Body of pancreas (tissue), 4 donors: ENCODE results near the gene C19orf85. TPM values are rescaled to one million over a fixed set of nuclear protein-coding genes. Genes with fewer than 3 reads are reported as not detected.

ENCODE experiments used
- ATAC-seq: fragments of 150-250 bp; one replicate; pipeline ENCODE4 v1.9.1; 2016
- DNase-seq, 4 donors: peaks; one replicate each; pipeline ENCODE4 v3.0.0-alpha.2; 2019
- H3K27ac ChIP-seq, 4 donors: fragments of 200-600 bp; sonication (generic); 1 replicate in 3 of 4; 2 replicates in 1 of 4; pipeline versions ENCODE4 v1.5.1 to v1.6.1; 2016 to 2019; ENCODE audit warnings: mild to moderate bottlenecking in 1 of 4, mixed read lengths in 1 of 4, moderate library complexity in 1 of 4
- H3K27me3 ChIP-seq, 2 donors: fragments of 200-600 bp; sonication (generic); one replicate each; pipeline ENCODE4 v1.6.0; 2016; ENCODE audit warnings: mild to moderate bottlenecking in 1 of 2
- H3K36me3 ChIP-seq, 2 donors: fragments of 200-600 bp; sonication (generic); replicated peaks in 1 of 2; 2 replicates each; pipeline ENCODE4 v1.5.1; 2016; ENCODE audit warnings: low read depth in 2 of 2; ENCODE audit not compliant: insufficient read depth in 1 of 2
- H3K4me1 ChIP-seq: fragments of 200-600 bp; sonication (generic); one replicate; pipeline ENCODE4 v1.6.0; 2016
- H3K4me3 ChIP-seq, 2 donors: fragments of 200-600 bp; sonication (generic); 1 replicate in 1 of 2; 2 replicates in 1 of 2; pipeline ENCODE4 v1.5.1; 2016 to 2019
- H3K9me3 ChIP-seq, 3 donors: fragments of 200-600 bp; sonication (generic); 1 replicate in 2 of 3; 2 replicates in 1 of 3; pipeline ENCODE4 v1.5.1; 2016
- POLR2A ChIP-seq, 3 donors: fragments of 450-650 bp; IDR thresholded peaks; one replicate each; pipeline ENCODE4 v1.6.1; 2016; ENCODE audit warnings: antibody characterized with exemption in 3 of 3, mild to moderate bottlenecking in 2 of 3
- WGBS, 2 donors: methylation state at CpG; one replicate each; pipeline ENCODE4 v1.1.5; 2017; 5-methylcytosine and 5-hydroxymethylcytosine counted together
- intact Hi-C: fragments of 100-400 bp; cut with DNase I; formaldehyde crosslinking; loops from one replicate; pipeline ENCODE4 v1.15.1; 2023
- total RNA-seq, 2 donors: library from RNA; depleted of rRNA; stranded (reverse); fragments of >200 nt; gene quantifications; one replicate each; pipeline ENCODE4 v1.1.0, GENCODE V29; 2016
- TF ChIP-seq, protein P1 (sequence below), 7 experiments: fragments of 450-650 bp in 4 of 7; fragments of 200-600 bp in 3 of 7; sonication (generic) in 3 of 7; IDR thresholded peaks; one replicate each; pipeline ENCODE4 v1.5.1; 2016 to 2019; ENCODE audit warnings: antibody characterized with exemption in 7 of 7

C19orf85 gene
- total RNA-seq, 2 donors from 2014 or later = not detected

GRCh38 chr19:55435020-55435419, 29.5 kb downstream of the C19orf85 start:
- DNase-seq (no peak), ATAC-seq (no peak)
- Histone ChIP-seq H3K9me3 (no peaks in the 10 kb centered on the region), H3K4me1 (no peaks in the 10 kb centered on the region), H3K36me3 (no peaks in the 10 kb centered on the region), H3K27me3 (peaks cover 0 to 17% of the 10 kb centered on the region in 2 donors), H3K27ac (no peak overlapping the region), H3K4me3 (no peak overlapping the region)
- intact Hi-C loops = no loop called here
- no peak for TF ChIP-seq POLR2A (IDR thresholded peaks at IDR 0.05)
- TF ChIP-seq, protein P1, sequence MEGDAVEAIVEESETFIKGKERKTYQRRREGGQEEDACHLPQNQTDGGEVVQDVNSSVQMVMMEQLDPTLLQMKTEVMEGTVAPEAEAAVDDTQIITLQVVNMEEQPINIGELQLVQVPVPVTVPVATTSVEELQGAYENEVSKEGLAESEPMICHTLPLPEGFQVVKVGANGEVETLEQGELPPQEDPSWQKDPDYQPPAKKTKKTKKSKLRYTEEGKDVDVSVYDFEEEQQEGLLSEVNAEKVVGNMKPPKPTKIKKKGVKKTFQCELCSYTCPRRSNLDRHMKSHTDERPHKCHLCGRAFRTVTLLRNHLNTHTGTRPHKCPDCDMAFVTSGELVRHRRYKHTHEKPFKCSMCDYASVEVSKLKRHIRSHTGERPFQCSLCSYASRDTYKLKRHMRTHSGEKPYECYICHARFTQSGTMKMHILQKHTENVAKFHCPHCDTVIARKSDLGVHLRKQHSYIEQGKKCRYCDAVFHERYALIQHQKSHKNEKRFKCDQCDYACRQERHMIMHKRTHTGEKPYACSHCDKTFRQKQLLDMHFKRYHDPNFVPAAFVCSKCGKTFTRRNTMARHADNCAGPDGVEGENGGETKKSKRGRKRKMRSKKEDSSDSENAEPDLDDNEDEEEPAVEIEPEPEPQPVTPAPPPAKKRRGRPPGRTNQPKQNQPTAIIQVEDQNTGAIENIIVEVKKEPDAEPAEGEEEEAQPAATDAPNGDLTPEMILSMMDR (IDR thresholded peaks at IDR 0.05) = no peak
- 80 to 92% methylated on average over 2 to 4 of the region's 4 CpGs for WGBS, 2 donors

DNA sequence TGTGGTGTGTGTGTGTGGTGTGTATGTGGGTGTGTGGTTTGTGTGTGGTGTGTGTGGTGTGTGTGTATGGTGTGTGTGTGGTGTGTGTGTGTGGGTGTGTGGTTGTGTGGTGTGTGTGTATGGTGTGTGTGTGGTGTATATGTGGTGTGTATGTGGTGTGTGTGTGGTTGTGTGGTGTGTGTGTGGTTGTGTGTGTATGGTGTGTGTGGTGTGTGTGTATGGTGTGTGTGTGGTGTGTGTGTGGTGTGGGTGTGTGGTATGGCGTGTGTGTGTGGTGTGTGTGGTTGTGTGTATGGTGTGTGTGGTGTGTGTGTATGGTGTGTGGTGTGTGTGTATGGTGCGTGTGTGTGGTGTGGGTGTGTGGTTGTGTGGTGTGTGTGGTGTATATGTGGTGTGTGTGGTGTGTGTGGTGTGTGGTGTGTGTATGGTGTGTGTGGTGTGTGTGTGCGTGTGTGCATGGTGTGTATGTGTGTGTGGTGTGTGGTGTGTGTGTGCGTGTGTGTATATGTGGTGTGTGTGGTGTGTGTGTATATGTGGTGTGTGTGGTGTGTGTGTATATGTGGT, 30.1 kb downstream of the C19orf85 start:
- Histone ChIP-seq H3K27me3 (peaks cover 0 to 16% of the 10 kb centered on the region in 2 donors), H3K27ac (no peak overlapping the region), H3K4me1 (no peaks in the 10 kb centered on the region), H3K4me3 (no peak overlapping the region), H3K36me3 (no peaks in the 10 kb centered on the region), H3K9me3 (no peaks in the 10 kb centered on the region)
- TF ChIP-seq, protein P1 (IDR thresholded peaks at IDR 0.05) = no peak
- no peak for TF ChIP-seq POLR2A (IDR thresholded peaks at IDR 0.05)
- intact Hi-C loops = no loop called here
- DNase-seq (no peak), ATAC-seq (no peak)
- 53 to 56% methylated on average over 4 of the region's 4 CpGs for WGBS, 2 donors

DNA sequence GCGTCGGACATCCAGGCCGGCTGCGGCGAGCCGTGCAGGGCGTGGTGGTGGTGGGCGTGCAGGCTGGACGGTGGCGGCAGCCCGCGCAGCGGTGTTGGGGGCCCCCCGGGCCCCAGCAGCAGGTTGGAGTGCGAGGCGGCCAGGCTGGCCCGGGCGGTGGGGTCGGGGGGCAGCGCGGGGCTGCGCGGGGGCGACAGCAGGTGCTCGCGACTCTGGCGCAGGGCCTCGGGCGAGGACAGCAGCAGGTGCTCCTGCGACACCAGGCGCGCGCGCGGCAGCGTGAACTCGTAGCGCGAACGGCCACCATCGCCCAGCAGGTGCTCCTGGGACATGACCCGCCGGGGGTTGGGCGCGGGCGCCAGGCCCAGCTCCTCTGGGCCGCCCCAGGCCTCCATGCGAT, 31.3 kb downstream of the C19orf85 start:
- intact Hi-C loops = no loop called here
- WGBS, 2 donors = 5% methylated on average over 13 of the region's 48 CpGs; no CpG with 5 or more reads in 1 of the 2 donors
- DNase-seq (no peak), ATAC-seq (no peak)
- Histone ChIP-seq H3K4me3 (no peak overlapping the region), H3K9me3 (no peaks in the 10 kb centered on the region), H3K36me3 (no peaks in the 10 kb centered on the region), H3K27ac (no peak overlapping the region), H3K27me3 (peaks cover 0 to 14% of the 10 kb centered on the region in 2 donors), H3K4me1 (no peaks in the 10 kb centered on the region)
- TF ChIP-seq, protein P1 (IDR thresholded peaks at IDR 0.05) = no peak
- TF ChIP-seq POLR2A (IDR thresholded peaks at IDR 0.05) = no peak

- DNase-seq = no peak
- Histone ChIP-seq H3K27me3 (peaks cover 0 to 10% of the 10 kb centered on the region in 2 donors), H3K36me3 (no peaks in the 10 kb centered on the region), H3K27ac (no peak overlapping the region), H3K9me3 (no peaks in the 10 kb centered on the region), H3K4me1 (no peaks in the 10 kb centered on the region), H3K4me3 (no peak overlapping the region)
- intact Hi-C loops = no loop called here
- 77 to 78% methylated on average over 10 to 14 of the region's 14 CpGs for WGBS, 2 donors
- TF ChIP-seq, protein P1 (IDR thresholded peaks at IDR 0.05) = no peak
- no peak for TF ChIP-seq POLR2A (IDR thresholded peaks at IDR 0.05)
- ATAC-seq = no peak
These were observed 32.2 kb downstream of the C19orf85 start for GRCh38 chr19:55432241-55432959.
